GM21619 (cell line): ENCODE data around the gene CELF6.
A peak's percentile ranks its signal among the peaks of the same experiment; 100 is the strongest.

ENCODE experiments used
- ATAC-seq: cut with Tn5 transposase; IDR thresholded peaks from one replicate; pipeline ENCODE4 v1.9.1; 2021; ENCODE audit not compliant: unreplicated experiment

CELF6 gene

DNA sequence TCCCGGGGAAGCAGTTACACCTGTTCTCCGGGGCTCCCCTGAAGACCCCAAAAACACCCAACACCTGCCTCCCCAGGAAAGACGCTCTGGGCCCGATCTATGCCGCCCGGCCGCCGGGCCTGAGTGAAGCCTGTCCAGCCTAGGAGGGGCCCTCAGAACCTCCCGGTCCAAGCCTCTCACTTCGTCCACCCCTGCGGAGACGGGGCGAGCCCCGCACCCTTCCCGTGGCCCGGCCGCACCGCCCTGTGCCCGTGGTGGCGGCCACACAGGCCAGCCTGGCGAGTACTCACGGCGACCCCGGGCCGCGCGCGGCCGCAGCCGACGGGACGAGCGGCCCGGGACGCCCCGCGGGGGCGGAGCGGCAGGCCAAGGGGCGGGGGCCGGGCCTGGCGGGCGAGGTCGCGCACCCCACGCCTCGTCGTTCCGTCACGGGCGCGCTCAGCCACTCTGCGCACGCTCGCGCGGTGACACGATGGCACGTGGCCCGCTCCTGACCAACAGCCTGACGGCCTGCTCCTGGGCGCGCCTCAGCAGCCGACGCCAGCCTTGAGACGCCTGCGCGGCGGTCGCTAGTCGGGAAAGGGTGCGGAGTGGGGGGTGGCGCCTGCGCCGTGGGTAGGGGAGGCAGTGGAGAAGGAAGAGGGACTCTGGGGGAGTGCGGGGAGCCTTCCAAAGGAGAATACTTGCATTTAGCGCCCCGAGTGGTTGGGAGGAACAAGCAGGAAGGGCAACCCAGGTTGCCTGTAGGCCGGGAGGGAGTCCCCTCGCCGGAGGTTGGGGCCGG is 47.6 kb downstream of the CELF6 start, which contains the start of gene PARP6:
PARP6 (minus strand) TSS at position 342 of the 784 bp plus-strand sequence. CDS start 5,077 bp downstream, outside the sequence.
- peak; percentile 93 for ATAC-seq

DNA sequence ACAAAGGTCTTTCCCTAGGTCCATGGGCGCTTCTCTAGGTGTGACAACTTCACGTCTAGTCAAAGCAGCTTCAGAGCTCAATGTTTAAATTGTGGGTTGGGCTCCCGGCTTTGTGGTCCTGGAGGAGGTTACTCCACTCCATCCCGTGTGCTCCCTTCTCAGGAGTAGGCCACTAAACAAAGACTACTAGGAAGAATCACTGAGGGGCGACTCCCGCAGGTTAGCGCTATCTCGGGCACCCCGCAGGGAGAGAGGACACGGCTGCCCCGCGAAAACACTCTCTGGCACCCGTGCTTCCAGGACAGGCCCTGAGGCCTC is 48.1 kb downstream of the CELF6 start:
- ATAC-seq, result no peak

- ATAC-seq, result no peak
These were observed 48.7 kb downstream of the CELF6 start for GRCh38 chr15:72271221-72271620.

GRCh38 chr15:72269739-72270138 is 50.2 kb downstream of the CELF6 start:
- ATAC-seq, result no peak

GRCh38 chr15:72265031-72265430 is 54.9 kb downstream of the CELF6 start:
- ATAC-seq, result no peak

GRCh38 chr15:72252663-72253299 is 67.2 kb downstream of the CELF6 start:
- no peak for ATAC-seq

DNA sequence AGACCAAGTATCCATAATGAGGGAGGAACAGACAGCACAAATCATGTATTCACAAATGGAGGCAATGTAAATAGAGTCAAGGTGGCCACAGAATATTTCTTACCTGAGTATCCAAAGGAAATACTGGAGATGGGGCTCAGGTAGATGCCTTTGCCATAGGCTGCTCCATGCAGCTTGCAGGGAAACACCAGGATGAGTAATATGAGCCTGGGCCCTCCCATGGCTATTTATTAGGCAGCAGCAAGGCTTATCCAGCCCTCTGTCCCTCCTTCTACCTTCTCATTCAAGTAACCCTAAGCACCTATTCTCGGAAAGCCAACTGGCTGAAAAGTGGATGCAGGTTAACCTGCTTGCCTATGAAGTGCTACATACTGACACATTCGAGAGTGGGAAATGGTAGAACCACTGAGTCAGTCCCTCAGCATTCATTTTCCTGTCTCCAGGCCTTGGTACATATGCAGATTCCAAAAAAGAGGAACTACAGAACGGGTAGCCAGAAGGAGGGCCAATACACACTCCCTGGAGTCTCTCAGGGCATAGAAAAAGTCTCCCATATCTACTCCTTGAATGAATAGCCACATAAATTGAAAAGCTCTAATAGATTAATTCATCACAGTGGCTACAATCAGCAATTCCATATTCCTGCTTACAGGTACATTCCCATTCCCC is 70.7 kb downstream of the CELF6 start:
- no peak for ATAC-seq

- ATAC-seq, result no peak
These were observed 71.4 kb downstream of the CELF6 start for GRCh38 chr15:72248514-72248913.

- ATAC-seq, result no peak
These were observed 77.1 kb downstream of the CELF6 start for GRCh38 chr15:72242775-72243370.

GRCh38 chr15:72239652-72240051 is 80.3 kb downstream of the CELF6 start:
- ATAC-seq, result no peak

DNA sequence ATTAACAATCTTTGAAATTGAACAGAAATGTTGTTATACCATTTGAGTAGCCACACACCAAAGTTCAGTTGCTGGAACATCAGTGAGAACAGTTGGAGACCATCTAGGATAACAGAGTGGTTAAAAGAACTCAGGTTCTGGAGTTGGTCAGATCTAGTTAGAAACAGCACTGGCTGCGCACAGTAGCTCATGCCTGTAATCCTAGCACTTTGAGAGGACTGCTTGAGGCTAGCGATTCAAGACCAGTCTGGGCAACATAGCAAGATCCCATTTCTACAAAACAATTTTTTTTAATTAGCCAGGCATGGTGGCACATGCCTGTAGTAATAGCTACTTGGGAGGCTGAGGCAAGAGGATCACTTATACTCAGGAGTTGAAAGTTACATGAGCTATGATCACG is 81.4 kb downstream of the CELF6 start:
- no peak for ATAC-seq

DNA sequence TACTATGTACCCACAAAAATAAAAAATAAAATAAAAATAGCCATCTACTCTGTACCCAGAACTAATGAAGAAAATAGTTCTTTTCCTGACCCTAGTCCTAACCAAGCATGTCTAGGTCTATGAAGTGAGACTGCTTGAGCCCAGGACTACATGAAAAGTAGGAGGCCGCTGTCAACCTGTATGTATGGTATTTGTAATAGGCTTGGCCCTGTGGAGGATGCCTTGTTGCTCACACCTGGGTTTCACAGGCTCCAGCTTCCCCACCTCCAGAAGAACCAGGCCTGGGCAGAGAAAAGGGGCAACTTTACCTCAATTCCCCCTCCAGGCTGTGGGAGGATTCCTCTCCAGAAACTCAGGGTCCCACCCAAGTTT is 82.1 kb downstream of the CELF6 start:
- peak; percentile 6 for ATAC-seq

DNA sequence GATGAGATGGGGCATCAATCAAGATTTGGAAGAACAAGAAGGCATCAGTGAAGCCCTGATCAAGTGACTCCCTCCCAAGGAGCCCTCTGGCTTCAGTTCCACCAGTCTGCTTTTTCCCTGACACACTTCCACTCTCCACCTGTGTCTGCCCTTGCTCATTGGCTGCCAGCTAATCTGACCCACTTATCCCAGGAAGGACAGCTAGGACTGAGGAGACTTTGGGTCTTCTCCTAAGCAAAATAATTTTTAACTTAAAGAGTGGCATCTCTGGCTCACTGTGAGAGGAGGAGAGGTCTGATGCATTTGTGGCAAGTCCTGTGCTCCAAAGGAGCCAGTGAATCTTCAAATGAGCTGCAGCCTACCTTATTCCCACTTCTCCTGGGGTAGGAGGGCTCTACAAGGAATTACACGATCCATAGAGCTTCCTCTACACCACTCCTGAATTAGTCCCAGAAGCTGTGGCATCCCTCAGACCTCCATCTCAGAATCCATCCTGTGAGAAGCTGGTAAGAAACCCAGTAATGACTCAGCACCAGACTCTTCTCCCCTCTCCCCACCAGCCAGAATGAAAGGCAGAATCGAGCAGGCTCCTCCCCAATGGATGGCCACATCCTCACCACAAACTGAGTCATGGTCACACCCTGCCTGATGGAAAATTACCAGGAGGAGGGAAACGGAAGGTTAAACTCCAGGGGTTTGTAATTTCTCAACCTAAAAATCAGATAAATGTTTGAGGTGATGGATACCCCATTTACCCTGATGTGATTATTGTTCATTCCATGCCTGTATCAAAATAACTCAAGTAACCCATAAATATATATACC is 82.7 kb downstream of the CELF6 start:
- ATAC-seq, result peak; percentile 81

DNA sequence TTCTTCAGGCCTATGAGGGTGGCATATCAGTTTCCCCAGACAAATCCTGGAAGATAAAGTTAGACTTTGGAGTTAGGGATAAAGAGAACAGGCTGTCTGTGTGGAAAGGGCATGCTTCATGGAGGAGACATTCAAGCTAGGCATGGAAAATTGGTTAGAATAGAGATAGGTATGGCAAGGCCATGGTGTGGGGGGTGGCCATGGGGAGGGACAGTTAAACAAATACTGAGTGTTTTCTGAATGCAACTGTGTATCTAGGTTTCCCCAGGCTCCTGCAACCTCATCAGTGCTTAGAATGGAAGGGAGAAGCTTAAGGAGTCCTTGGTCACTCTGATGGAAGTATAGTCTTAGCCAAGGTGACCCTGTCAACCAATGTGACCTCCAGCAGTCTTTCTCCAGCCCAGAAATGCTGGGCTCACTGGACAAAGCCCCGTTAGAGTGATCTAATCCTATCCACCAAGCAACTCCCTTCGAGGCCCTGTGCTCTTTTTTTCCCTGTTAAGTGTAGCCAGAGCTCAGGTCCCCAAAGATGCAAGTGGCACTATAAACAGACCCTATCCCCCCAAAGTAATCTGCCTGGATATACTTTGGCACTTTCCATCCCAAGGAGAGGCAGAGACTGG is 83.5 kb downstream of the CELF6 start:
- no peak for ATAC-seq

GRCh38 chr15:72235298-72235697 is 84.7 kb downstream of the CELF6 start:
- ATAC-seq, result no peak
